A172 (cell line): Measurements from ENCODE around the gene POMP. TPM values are rescaled to one million over a fixed set of nuclear protein-coding genes. Genes with fewer than 3 reads are reported as not detected.

Experiments used
- total RNA-seq: library from RNA; depleted of rRNA; stranded (reverse); fragments of >200 nt; shearing (Covaris generic); gene quantifications from 2 replicates; pipeline ENCODE4 v1.2.3, GENCODE V29; 2014; rRNA removed

Gene POMP
- total RNA-seq, 1 experiment from 2014 or later: 135 TPM

Other genes starting within 250 kb of the POMP start
- gene FLT1, start 164.0 kb upstream of the POMP start, total RNA-seq: 5.5 and 7.5 TPM in 2 replicates
- 26.7 and 28.3 TPM in 2 replicates for gene SLC46A3, start 59.8 kb downstream of the POMP start, total RNA-seq
- gene MTUS2, start 161.2 kb downstream of the POMP start, total RNA-seq: 0.10 TPM in 1 of 2 replicates, not detected in the other